Activated T-cell treated with anti-CD3 and anti-CD28 coated beads, Interleukin-2, amount 50 U/mL, for 24 hours (primary cell): Measurements from ENCODE around the gene CFB.

Experiments used
- DNase-seq: peaks from one replicate; pipeline ENCODE4 v3.0.0-alpha.2; 2020
- H3K27ac Mint-ChIP-seq: 2 replicates; pipeline ENCODE4 v1.8.0; 2020; ENCODE audit warnings: mild to moderate bottlenecking, mixed read lengths
- H3K27me3 Mint-ChIP-seq: 2 replicates; pipeline ENCODE4 v1.8.0; 2020; ENCODE audit warnings: mixed read lengths
- H3K36me3 Mint-ChIP-seq: 2 replicates; pipeline ENCODE4 v1.8.0; 2020; ENCODE audit warnings: low read depth, mixed read lengths
- H3K4me1 Mint-ChIP-seq: 2 replicates; pipeline ENCODE4 v1.8.0; 2020; ENCODE audit warnings: low read depth, mixed read lengths
- H3K4me3 Mint-ChIP-seq: 2 replicates; pipeline ENCODE4 v1.8.0; 2020; ENCODE audit warnings: mild to moderate bottlenecking, moderate library complexity, mixed read lengths
- H3K9me3 Mint-ChIP-seq: 2 replicates; pipeline ENCODE4 v1.8.0; 2020; ENCODE audit warnings: mixed read lengths

The CFB gene

DNA sequence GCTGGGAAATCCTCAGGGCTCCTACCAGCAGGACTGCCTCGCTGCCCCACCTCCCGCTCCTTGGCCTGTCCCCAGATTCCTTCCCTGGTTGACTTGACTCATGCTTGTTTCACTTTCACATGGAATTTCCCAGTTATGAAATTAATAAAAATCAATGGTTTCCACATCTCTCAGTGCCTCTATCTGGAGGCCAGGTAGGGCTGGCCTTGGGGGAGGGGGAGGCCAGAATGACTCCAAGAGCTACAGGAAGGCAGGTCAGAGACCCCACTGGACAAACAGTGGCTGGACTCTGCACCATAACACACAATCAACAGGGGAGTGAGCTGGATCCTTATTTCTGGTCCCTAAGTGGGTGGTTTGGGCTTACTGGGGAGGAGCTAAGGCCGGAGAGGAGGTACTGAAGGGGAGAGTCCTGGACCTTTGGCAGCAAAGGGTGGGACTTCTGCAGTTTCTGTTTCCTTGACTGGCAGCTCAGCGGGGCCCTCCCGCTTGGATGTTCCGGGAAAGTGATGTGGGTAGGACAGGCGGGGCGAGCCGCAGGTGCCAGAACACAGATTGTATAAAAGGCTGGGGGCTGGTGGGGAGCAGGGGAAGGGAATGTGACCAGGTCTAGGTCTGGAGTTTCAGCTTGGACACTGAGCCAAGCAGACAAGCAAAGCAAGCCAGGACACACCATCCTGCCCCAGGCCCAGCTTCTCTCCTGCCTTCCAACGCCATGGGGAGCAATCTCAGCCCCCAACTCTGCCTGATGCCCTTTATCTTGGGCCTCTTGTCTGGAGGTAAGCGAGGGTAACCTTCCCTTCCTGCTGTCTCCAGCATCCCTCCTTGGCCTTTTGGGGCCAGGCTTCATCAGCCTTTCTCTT, at the start of gene CFB:
Gene CFB, plus strand, starts transcription at position 589 of the 863 bp plus-strand sequence. Its CDS starts 127 bp downstream, at position 716.
- Mint-ChIP-seq H3K4me1 (peaks cover 8% of the 10 kb centered on the region), H3K27ac (peak within 1 kb of the TSS; percentile 41), H3K4me3 (no peak within 1 kb of the TSS), H3K9me3 (no peaks in the 10 kb centered on the region), H3K27me3 (peaks cover 19% of the 10 kb centered on the region), H3K36me3 (peaks cover 3% of the 10 kb centered on the region)
- DNase-seq, result no peak

DNA sequence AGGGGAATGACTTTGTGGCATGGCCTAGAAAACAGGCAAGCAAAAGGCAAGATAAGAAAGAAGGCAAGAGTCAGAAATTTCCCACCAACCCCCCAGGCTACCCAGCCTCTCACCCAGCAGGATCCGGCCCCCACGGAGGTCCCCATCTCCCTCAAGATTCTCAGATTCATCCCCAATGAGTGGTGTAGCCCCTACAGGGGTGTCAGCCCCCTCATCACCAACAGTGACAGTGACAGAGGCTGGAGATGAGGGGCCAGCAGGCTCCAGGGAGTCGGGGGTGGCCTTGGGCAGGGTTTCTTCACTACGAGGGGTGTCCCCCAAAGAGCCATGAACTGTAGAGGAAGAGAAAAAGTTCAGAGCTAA, 49.4 kb upstream of the CFB start:
- no peak for DNase-seq
- peaks cover 34% of the 10 kb centered on the region for H3K4me1 Mint-ChIP-seq
- peaks cover 64% of the 10 kb centered on the region for H3K36me3 Mint-ChIP-seq
- peak overlapping the region; percentile 83 for H3K4me3 Mint-ChIP-seq
- H3K9me3 Mint-ChIP-seq, result no peaks in the 10 kb centered on the region
- H3K27ac Mint-ChIP-seq, result peak overlapping the region; percentile 89
- H3K27me3 Mint-ChIP-seq, result no peaks in the 10 kb centered on the region

DNA sequence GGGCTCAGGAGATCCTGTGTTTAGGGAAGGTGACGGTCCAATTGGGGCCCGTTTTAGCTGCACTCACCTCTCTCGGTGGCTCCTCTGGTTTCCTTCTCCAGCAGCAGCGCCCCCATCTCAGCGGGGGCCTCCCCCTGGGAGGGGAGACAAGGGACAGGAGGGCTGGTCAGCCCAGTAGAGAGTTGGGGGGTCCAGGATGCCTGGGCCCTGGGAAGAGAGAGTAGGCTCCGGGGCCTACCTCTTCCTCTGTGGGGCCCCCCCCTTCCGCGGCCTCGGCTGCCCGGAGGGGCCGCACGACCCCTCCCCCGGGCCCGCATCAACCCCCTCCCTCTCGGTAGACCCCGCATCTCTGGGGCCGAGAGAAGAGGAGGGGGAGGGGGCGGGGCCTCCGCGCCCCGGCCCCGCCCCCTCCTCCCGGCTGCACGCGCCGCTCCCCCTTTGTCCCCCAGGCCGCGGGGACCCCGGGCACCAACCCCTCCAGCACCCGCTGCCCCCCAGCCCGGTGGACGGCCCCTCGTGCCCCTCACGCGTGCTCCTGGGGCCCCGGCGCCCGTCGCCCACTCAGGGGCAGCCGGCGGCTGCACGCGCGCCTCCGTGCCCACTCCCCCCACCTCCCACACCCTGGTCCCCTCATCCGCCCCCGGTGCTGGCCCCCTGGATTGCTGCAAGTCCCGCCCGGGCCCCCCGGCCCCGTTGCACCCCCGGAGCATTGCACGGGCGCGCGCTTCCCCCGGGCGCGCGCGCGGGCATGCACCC, 48.9 kb upstream of the CFB start:
- no peaks in the 10 kb centered on the region for H3K27me3 Mint-ChIP-seq
- peak overlapping the region; percentile 89 for H3K27ac Mint-ChIP-seq
- DNase-seq, result no peak
- peaks cover 59% of the 10 kb centered on the region for H3K36me3 Mint-ChIP-seq
- H3K4me3 Mint-ChIP-seq, result peak overlapping the region; percentile 93
- no peaks in the 10 kb centered on the region for H3K9me3 Mint-ChIP-seq
- peaks cover 34% of the 10 kb centered on the region for H3K4me1 Mint-ChIP-seq

DNA sequence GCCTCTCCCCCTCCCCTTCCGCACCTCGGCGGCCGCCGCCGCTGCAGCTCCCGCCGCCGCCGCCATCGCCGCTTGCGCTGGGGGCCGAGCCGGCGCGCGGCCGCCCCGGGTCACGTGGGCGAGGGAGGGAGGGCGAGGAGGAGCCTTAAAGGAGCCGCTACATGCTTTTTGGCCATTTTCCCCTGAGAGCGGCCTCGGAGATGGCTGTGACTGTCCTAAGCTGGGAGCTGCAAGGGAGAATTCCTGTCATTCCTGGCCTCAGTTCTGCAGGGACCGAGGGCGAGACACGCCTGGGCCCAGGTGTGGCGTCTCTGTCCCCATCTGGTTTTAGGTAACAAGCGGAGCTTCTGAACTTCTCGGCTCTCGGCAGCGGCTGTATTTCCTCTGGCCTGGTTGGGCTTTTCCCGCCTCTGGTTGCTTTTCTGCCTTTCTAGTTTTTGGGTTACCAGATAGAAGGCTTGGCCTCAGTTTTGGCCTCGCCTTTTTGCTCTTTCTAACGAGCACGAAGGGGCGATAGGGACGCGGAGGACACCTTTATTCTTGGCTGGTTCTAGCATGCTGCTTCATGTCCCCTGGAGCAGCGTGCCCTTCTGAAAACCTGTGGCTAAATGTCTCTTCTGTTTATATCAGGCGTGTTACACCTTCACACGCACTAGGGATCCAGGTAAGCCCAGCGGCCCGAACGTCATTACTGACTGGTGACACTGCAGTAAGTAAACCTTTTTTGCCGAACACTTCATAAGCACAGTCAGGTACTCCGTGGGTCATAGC, 48.1 kb upstream of the CFB start, which contains the start of gene EHMT2:
Gene EHMT2, minus strand, starts transcription at position 87 of the 771 bp plus-strand sequence. Its CDS starts 21 bp downstream, at position 66.
- Mint-ChIP-seq H3K4me3 (peak within 1 kb of the TSS; percentile 93), H3K4me1 (peaks cover 39% of the 10 kb centered on the region), H3K27me3 (no peaks in the 10 kb centered on the region), H3K9me3 (no peaks in the 10 kb centered on the region), H3K36me3 (peaks cover 51% of the 10 kb centered on the region), H3K27ac (peak within 1 kb of the TSS; percentile 96)
- DNase-seq, result peak; percentile 89

DNA sequence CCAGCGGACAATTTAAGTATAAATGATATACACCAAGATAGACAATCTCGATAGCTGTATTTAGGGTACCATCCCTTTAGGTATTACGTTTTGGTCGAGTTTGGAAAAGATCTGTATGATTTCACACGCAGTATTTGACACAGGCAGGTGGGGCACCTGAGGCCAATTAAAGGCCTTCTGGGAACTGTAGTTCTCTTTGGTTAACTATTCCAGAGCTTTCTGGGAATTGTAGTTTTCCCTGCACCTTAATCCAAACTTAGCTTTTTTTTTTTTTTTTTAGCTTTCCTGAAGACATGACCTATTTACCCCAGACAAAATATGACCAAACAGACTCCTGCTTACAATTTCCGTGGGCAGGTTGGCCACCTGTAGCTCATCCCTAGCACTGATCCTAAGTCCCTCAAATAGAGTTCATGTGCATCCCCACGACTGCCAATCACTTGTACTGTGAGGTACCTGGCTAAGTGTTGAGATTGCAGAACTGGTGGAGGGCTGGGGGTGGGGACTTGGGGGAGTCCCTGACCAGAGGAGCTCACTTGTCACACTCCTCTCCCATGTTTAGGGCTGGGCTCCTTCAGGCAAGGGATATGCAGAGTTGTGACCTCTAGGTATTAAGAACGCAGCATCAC, 47.4 kb upstream of the CFB start:
- peak; percentile 42 for DNase-seq
- Mint-ChIP-seq H3K4me1 (peaks cover 42% of the 10 kb centered on the region), H3K36me3 (peaks cover 44% of the 10 kb centered on the region), H3K27ac (peak overlapping the region; percentile 96), H3K4me3 (peak overlapping the region; percentile 93), H3K9me3 (no peaks in the 10 kb centered on the region), H3K27me3 (no peaks in the 10 kb centered on the region)

DNA sequence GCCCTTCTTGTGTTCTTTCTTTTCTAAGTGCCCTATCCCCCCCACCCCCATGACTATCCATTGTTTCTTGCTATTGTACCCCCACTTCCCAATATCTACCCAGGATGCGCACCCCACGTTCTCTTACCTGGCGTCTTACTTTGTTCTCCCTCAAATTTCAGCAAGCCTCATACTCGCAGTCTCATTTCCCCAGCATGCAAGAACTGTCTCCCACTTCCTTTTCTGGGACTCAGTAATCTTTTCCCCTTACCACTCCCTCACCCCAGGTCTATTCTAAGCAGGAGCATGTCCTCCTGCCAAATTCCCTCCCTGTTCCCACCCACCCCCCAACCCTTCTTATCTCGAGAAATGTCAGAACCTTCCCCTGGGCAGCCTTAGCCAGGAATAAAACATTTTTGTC, 46.7 kb upstream of the CFB start:
- Mint-ChIP-seq H3K27ac (peak overlapping the region; percentile 35), H3K4me3 (peak overlapping the region; percentile 53), H3K27me3 (no peaks in the 10 kb centered on the region), H3K9me3 (no peaks in the 10 kb centered on the region), H3K4me1 (peaks cover 42% of the 10 kb centered on the region), H3K36me3 (peaks cover 41% of the 10 kb centered on the region)
- no peak for DNase-seq

DNA sequence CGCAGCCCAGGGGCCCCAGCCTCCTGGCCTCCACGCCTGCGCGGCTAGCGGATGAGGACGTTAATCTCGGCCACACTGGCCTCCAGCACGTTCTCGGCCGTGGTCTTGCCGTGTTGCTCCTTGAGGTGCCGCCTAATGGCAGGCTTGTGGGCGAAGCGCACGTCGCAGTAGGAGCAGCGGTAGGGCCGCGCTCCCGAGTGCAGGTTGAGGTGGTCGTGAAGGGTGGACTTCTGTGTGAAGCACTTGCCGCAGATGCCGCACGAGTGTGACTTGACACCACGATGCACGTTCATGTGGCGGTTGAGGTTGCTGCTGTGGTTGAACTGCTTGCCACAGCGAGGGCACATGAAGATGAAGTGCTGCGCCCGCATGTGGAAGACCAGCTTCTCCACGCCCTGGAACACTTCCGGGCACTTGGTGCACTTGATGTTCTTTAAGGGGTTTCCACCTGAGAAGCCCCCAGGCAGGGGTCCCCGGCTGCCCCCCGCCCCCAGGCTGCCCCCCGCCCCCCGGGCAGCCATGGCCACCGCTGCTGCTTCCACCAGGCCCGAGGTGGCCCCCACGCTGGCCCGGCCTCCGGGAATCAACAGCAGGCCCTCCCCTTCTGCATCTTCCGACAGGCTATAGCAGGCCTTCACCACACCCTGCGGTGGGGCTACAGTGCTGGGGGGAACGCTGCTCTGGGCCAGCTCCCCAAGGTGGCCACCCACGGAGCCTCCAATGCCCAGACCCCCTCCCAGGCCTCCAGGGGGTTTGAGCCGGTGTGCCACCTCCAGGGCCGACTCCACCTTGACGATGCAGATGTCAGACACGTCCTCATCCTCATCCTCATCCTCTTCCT, 45.8 kb upstream of the CFB start:
- Mint-ChIP-seq H3K36me3 (peaks cover 34% of the 10 kb centered on the region), H3K27me3 (no peaks in the 10 kb centered on the region), H3K9me3 (no peaks in the 10 kb centered on the region), H3K4me1 (peaks cover 42% of the 10 kb centered on the region), H3K27ac (peak overlapping the region; percentile 50), H3K4me3 (peak overlapping the region; percentile 20)
- DNase-seq, result no peak

DNA sequence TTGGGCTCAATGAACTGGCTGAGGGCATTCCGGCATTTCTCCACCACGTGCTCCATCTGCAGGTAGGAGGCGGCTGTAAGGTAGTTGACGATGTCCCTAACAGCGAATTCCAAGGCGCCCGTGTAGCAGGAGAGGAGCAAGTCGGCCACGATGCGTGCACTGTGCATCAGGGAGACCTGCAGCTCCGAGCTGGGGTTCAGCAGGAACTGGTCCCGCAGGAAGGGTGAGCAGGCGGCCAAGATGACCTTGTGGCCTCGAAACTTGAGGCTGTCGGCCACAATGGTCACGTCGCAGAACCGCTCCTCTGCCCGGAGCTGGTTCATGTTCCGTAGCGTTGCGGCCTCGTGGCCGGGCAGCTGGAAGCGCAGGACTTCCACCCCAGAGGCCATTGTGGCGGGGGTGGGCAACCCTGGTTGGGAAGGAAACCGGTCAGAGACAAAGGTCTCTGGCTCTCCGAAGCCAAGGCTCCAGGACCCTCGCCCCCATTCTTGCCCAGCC, 44.9 kb upstream of the CFB start:
- Mint-ChIP-seq H3K9me3 (no peaks in the 10 kb centered on the region), H3K4me1 (peaks cover 37% of the 10 kb centered on the region), H3K27ac (peak overlapping the region; percentile 44), H3K27me3 (no peaks in the 10 kb centered on the region), H3K36me3 (peaks cover 27% of the 10 kb centered on the region), H3K4me3 (peak overlapping the region; percentile 80)
- DNase-seq, result no peak

DNA sequence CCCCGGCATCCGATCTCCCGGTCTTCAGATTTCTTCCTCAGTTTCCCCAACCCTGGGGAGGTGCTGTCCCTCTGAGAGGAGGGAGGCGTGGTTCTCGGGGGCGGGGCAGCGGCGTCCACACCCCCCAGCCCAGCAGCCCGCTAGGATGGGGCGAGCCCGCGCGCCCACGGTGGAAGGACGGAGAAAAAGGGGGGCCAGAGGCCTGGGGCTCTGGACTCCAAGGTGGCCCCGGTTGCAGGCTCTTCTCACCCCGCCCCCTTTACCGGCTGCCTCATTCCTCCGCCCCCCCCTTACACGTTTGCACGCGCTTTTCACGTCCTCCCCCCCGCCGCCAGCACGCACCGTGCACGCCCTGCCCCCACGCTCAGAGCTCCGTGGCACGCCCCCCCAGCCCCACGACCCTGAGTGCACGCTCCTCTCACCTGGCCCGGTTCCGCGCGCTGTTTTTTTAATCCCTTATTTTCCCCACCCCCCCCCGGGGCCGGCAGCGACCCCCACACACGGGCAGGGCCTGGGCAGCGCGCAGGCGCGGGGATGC, 44.4 kb upstream of the CFB start:
- peak; percentile 81 for DNase-seq
- Mint-ChIP-seq H3K27ac (peak overlapping the region; percentile 73), H3K27me3 (peaks cover 5% of the 10 kb centered on the region), H3K9me3 (no peaks in the 10 kb centered on the region), H3K4me3 (peak overlapping the region; percentile 80), H3K4me1 (peaks cover 32% of the 10 kb centered on the region), H3K36me3 (peaks cover 23% of the 10 kb centered on the region)

DNA sequence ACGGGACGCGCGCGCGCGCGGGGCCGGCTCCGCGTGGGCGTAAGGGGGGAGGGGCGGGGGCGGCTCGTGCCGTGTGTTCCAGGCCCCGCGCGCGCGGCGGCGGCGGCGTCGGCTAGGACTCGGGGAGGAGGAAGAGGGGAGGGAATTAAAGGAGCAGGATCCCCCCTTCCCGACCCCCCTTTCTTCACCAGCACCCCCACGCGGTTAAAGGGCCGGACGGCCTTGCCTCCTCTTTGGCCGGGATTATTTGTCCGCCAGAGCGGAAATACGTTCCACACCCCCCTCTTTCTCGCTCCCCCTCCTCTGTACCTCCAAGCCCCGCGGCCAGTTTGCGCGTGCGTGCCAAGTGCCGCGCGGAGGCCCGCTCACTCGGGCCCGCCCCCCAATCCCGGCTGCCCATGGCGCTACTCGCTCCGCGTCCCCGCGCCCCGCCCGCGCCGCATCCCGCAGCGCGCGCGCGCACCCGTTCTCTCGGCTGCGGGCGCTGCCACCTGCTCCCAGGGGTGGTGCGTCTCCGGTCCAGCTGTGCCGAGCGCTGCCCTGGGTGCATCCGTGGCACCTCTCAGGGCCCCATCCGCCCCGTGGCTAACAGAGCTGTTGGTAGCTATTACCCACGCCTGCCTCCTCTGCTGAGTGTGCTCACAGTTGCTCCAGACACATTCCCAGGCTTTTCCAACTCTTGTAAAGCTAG, 43.8 kb upstream of the CFB start, which contains the start of gene ZBTB12:
Gene ZBTB12, minus strand, starts transcription at position 134 of the 691 bp plus-strand sequence. CDS start 781 bp downstream, outside the sequence.
- peaks cover 6% of the 10 kb centered on the region for H3K27me3 Mint-ChIP-seq

DNA sequence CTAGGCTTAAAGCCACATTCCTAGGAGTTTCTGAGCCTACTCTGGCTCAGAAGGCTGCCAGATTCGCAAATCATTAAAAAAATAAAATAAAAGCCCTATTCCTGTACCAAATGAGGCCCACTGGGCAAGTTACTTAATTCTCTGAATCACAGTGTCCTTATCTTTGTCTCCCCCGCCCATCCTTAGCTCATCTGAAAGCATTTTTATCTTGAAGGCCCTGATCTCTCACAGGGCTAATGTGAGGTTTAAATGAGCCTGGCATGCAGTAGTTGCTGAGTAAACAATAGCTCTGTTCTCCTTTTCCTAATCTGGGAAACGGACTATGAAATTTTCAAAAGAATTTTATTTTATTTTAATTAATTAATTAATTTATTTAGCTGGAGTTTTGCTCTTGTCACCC, 41.9 kb upstream of the CFB start:
- Mint-ChIP-seq H3K36me3 (peaks cover 9% of the 10 kb centered on the region), H3K4me3 (no peak overlapping the region), H3K9me3 (no peaks in the 10 kb centered on the region), H3K27ac (no peak overlapping the region), H3K27me3 (peaks cover 9% of the 10 kb centered on the region), H3K4me1 (peaks cover 33% of the 10 kb centered on the region)
- no peak for DNase-seq

More for the DNA sequence above, 43.8 kb upstream of the CFB start, which contains the start of gene ZBTB12:
- Mint-ChIP-seq H3K4me1 (peaks cover 30% of the 10 kb centered on the region), H3K36me3 (peaks cover 21% of the 10 kb centered on the region), H3K4me3 (peak within 1 kb of the TSS; percentile 80), H3K27ac (peak within 1 kb of the TSS; percentile 91), H3K9me3 (no peaks in the 10 kb centered on the region)
- peak; percentile 92 for DNase-seq

DNA sequence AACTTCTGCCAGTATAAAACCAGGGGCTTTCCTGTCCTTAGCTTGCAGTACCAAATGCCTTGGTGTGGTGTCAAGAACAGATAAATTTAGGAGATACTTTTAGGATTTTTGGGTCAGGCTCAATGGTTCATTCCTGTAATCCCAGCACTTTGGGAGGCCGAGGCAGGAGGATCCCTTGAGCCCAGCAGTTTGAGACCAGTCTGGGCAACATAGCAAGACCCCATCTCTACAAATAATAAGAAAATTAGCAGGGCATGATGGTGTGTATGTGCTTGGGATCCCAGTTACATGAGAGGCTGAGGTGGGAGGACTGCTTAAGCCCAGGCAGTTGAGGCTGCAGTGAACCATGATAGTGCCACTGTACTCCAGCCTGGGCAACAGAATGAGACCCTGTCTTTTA, 40.9 kb upstream of the CFB start:
- Mint-ChIP-seq H3K9me3 (no peaks in the 10 kb centered on the region), H3K4me1 (peaks cover 31% of the 10 kb centered on the region), H3K36me3 (peaks cover 2% of the 10 kb centered on the region), H3K4me3 (no peak overlapping the region), H3K27me3 (peaks cover 9% of the 10 kb centered on the region), H3K27ac (no peak overlapping the region)
- DNase-seq, result no peak
